Measurements from ENCODE around the gene ZNF787. TPM values are rescaled to one million over a fixed set of nuclear protein-coding genes. Genes with fewer than 3 reads are reported as not detected.

Gene ZNF787
- total and polyA plus RNA-seq, 2 of the 13 experiments (the other 11 are each of a cell fraction or from before 2014, with no cell fraction given) = 15.1 to 42.8 TPM

DNA sequence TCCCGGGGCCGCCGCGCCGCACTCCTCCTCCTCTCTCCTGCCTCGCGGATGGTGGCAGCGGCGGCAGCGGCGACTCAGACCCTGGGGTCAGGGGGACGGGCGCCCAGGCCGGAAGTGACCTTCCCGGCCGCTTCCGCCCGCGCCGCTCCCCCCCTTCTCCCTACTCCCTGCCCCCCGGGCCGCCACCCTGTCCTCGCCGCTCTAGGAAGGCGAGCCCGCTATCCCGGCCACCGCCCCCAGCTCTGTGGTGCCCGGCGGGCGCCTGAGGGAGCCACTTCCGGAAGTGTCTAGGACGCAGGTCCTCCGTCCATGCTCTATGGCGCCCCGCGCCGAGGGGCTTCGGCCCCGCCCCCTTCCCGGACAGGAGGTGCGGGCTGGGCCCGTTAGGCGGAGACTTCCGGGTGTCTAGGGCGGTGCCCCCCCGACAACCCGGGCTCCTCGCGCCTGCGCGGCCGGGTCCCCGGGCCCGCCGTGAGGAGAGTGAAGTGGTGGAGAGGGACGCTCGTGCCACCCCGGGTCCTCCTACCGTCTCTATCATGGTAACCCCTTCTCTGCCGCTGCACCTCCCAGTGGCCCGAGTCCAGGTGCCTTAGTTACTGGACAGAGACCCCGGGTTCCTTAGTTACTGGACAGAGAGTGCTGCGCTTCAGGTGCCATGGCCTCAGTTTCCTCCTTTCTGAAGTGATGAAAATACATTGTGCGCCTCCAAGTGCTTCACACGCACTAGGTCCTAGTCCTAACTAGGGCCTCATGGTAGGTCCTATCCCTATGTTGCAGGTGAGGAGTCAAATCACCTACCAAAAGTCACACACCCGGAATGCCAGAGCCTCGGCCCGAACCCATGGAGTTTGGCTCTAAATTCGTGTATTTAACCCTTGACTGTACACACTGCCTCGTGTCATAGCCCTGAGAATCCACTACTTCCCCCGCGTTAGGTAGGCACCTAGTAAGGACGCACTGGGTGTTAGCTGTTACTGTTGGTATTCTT is at the start of gene ZNF787 (continued):
- no peak for TF ChIP-seq RARA (CRISPR knock-in tag; IDR thresholded peaks at IDR 0.05)
- no peak for TF ChIP-seq ZFP37 (CRISPR knock-in tag; IDR thresholded peaks at IDR 0.05; ENCODE audit: borderline replicate concordance)
- TF ChIP-seq HNF4A (CRISPR knock-in tag; IDR thresholded peaks at IDR 0.05) = no peak
- TF ChIP-seq, protein P1, sequence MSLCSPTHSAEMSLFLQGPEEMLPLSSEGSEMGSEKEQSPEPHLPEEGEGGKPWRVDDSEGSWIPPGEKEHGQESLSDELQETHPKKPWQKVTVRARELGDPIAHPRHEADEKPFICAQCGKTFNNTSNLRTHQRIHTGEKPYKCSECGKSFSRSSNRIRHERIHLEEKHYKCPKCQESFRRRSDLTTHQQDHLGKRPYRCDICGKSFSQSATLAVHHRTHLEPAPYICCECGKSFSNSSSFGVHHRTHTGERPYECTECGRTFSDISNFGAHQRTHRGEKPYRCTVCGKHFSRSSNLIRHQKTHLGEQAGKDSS (CRISPR knock-in tag; IDR thresholded peaks at IDR 0.05; ENCODE audit: borderline replicate concordance, low read depth) = peak; percentile 94
- no peak for TF ChIP-seq ZC3H4 (CRISPR knock-in tag; IDR thresholded peaks at IDR 0.05; ENCODE audit: borderline replicate concordance)
- no peak for TF ChIP-seq RCOR2 (CRISPR knock-in tag; IDR thresholded peaks at IDR 0.05)
- TF ChIP-seq ZBTB1 (CRISPR knock-in tag; IDR thresholded peaks at IDR 0.05; ENCODE audit: borderline replicate concordance) = no peak
- no peak for TF ChIP-seq HNRNPL (IDR thresholded peaks at IDR 0.05; ENCODE audit: low read depth, low read length)
- TF ChIP-seq, protein P2, sequence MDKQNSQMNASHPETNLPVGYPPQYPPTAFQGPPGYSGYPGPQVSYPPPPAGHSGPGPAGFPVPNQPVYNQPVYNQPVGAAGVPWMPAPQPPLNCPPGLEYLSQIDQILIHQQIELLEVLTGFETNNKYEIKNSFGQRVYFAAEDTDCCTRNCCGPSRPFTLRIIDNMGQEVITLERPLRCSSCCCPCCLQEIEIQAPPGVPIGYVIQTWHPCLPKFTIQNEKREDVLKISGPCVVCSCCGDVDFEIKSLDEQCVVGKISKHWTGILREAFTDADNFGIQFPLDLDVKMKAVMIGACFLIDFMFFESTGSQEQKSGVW (CRISPR knock-in tag; IDR thresholded peaks at IDR 0.05; ENCODE audit: borderline replicate concordance) = no peak
- TF ChIP-seq SIX4 (CRISPR knock-in tag; IDR thresholded peaks at IDR 0.05) = no peak
- TF ChIP-seq ZSCAN20 (CRISPR knock-in tag; IDR thresholded peaks at IDR 0.05; ENCODE audit: borderline replicate concordance) = no peak
- peak; percentile 78 for TF ChIP-seq GATAD1 (CRISPR knock-in tag; IDR thresholded peaks at IDR 0.05)
- TF ChIP-seq SETDB1 (CRISPR knock-in tag; IDR thresholded peaks at IDR 0.05; ENCODE audit: borderline replicate concordance) = no peak
- no peak for TF ChIP-seq NFRKB (IDR thresholded peaks at IDR 0.05)
- TF ChIP-seq, protein P3, sequence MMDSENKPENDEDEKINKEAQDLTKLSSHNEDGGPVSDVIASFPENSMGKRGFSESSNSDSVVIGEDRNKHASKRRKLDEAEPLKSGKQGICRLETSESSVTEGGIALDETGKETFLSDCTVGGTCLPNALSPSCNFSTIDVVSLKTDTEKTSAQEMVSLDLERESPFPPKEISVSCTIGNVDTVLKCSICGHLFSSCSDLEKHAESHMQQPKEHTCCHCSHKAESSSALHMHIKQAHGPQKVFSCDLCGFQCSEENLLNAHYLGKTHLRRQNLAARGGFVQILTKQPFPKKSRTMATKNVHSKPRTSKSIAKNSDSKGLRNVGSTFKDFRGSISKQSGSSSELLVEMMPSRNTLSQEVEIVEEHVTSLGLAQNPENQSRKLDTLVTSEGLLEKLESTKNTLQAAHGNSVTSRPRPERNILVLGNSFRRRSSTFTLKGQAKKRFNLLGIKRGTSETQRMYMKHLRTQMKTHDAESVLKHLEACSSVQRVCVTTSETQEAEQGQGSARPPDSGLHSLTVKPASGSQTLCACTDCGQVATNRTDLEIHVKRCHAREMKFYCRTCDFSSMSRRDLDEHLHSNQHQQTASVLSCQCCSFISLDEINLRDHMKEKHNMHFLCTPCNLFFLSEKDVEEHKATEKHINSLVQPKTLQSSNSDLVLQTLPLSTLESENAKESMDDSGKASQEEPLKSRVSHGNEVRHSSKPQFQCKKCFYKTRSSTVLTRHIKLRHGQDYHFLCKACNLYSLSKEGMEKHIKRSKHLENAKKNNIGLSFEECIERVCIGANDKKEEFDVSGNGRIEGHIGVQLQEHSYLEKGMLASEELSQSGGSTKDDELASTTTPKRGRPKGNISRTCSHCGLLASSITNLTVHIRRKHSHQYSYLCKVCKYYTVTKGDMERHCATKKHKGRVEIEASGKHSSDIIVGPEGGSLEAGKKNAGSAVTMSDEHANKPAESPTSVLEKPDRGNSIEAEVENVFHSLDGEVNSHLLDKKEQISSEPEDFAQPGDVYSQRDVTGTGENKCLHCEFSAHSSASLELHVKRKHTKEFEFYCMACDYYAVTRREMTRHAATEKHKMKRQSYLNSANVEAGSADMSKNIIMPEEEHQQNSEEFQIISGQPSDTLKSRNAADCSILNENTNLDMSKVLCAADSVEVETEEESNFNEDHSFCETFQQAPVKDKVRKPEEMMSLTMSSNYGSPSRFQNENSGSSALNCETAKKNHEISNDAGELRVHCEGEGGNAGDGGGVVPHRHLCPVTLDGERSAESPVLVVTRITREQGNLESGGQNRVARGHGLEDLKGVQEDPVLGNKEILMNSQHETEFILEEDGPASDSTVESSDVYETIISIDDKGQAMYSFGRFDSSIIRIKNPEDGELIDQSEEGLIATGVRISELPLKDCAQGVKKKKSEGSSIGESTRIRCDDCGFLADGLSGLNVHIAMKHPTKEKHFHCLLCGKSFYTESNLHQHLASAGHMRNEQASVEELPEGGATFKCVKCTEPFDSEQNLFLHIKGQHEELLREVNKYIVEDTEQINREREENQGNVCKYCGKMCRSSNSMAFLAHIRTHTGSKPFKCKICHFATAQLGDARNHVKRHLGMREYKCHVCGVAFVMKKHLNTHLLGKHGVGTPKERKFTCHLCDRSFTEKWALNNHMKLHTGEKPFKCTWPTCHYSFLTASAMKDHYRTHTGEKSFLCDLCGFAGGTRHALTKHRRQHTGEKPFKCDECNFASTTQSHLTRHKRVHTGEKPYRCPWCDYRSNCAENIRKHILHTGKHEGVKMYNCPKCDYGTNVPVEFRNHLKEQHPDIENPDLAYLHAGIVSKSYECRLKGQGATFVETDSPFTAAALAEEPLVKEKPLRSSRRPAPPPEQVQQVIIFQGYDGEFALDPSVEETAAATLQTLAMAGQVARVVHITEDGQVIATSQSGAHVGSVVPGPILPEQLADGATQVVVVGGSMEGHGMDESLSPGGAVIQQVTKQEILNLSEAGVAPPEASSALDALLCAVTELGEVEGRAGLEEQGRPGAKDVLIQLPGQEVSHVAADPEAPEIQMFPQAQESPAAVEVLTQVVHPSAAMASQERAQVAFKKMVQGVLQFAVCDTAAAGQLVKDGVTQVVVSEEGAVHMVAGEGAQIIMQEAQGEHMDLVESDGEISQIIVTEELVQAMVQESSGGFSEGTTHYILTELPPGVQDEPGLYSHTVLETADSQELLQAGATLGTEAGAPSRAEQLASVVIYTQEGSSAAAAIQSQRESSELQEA (CRISPR knock-in tag; IDR thresholded peaks at IDR 0.05; ENCODE audit: not compliant biosample characterization) = no peak
- TF ChIP-seq TBX3 (IDR thresholded peaks at IDR 0.05; ENCODE audit: borderline replicate concordance) = peak; percentile 67
- TF ChIP-seq ZNF124 (CRISPR knock-in tag; IDR thresholded peaks at IDR 0.05) = no peak
- TF ChIP-seq TOE1 (CRISPR knock-in tag; IDR thresholded peaks at IDR 0.05) = 0 out of 2 replicates have a peak, but pooled peaks have one; percentile 53
- no peak for TF ChIP-seq ZNF296 (CRISPR knock-in tag; conservative IDR thresholded peaks at IDR 0.05)
- no peak for TF ChIP-seq ATRX (CRISPR knock-in tag; IDR thresholded peaks at IDR 0.05; ENCODE audit: borderline replicate concordance)
- TF ChIP-seq KAT7 (CRISPR knock-in tag; IDR thresholded peaks at IDR 0.05; ENCODE audit: borderline replicate concordance) = no peak

Data from HepG2 (cell line).